ENCODE measurements around the gene PCBP1.
"Not testable (repeated sequence)": the region's sequence is repeated elsewhere in the genome, so short reads cannot be mapped to it uniquely, and the experiment has no call there.

Gene PCBP1

DNA sequence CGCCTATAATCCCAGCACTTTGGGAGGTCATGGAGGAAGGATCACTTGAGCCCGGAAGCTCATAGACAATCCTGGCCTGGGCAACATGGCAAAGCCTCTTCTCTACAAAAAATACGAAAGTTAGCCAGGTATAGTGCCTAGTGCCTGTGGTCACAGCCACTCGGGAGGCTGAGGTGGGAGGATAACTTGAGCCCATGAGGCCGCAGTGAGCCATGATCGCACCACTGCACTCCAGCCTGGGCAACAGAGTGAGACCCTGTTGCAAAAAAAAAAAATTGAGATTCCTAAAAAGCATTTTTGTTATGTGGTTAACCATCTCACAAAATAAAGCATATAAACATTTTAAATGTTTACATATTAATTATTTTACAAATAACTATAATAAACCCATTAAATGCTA, 13.9 kb downstream of the PCBP1 start:
- Histone ChIP-seq H2AFZ (ENCODE audit: low read length) (no peak overlapping the region), H3K36me3 (ENCODE audit: insufficient read depth, low read length) (no peaks in the 10 kb centered on the region), H3K9me3 (ENCODE audit: insufficient read depth, low read depth, low read length) (no peaks in the 10 kb centered on the region), H3K9me2 (replicated peaks; ENCODE audit: low read depth, low read length) (no peaks in the 10 kb centered on the region), H3K9ac (ENCODE audit: low read depth, low read length, poor library complexity, severe bottlenecking) (no peak overlapping the region), H3K4me2 (ENCODE audit: low read depth, low read length, poor library complexity, severe bottlenecking) (no peak overlapping the region), H3K4me1 (ENCODE audit: insufficient read depth, low read length, poor library complexity, severe bottlenecking) (peaks cover 18% of the 10 kb centered on the region), H3K27me3 (ENCODE audit: insufficient read depth, low read length, poor library complexity, severe bottlenecking) (no peaks in the 10 kb centered on the region), H3F3A (ENCODE audit: low read depth) (no peaks in the 10 kb centered on the region), H4K20me1 (ENCODE audit: insufficient read depth, low read length, poor library complexity, severe bottlenecking) (no peaks in the 10 kb centered on the region), H3K79me2 (ENCODE audit: insufficient read depth, low read length) (no peaks in the 10 kb centered on the region), H3K4me3 (ENCODE audit: low read length, poor library complexity, severe bottlenecking) (no peak overlapping the region)
- TF ChIP-seq, protein P1, sequence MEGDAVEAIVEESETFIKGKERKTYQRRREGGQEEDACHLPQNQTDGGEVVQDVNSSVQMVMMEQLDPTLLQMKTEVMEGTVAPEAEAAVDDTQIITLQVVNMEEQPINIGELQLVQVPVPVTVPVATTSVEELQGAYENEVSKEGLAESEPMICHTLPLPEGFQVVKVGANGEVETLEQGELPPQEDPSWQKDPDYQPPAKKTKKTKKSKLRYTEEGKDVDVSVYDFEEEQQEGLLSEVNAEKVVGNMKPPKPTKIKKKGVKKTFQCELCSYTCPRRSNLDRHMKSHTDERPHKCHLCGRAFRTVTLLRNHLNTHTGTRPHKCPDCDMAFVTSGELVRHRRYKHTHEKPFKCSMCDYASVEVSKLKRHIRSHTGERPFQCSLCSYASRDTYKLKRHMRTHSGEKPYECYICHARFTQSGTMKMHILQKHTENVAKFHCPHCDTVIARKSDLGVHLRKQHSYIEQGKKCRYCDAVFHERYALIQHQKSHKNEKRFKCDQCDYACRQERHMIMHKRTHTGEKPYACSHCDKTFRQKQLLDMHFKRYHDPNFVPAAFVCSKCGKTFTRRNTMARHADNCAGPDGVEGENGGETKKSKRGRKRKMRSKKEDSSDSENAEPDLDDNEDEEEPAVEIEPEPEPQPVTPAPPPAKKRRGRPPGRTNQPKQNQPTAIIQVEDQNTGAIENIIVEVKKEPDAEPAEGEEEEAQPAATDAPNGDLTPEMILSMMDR (conservative IDR thresholded peaks at IDR 0.05; ENCODE audit: low read length): no peak
- no peak for TF ChIP-seq EZH2phosphoT487 (IDR thresholded peaks at IDR 0.05; ENCODE audit: borderline replicate concordance)

DNA sequence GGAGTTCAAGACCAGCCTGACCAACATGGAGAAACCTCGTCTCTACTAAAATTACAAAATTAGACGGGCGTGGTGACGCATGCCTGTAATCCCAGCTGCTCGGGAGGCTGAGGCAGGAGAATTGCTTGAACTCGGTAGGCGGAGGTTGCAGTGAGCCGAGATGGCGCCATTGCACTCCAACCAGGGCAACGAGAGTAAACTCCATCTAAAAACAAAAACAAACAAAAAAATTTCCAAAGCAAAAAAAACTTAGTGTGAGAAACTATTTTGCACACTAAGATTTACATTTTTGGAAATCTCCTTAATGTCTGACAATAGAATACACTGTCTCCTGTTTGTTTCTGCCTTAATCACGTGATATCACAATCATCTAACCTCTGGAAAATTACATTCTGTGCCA, 14.4 kb downstream of the PCBP1 start:
- not testable (repeated sequence) for H3K9ac ChIP-seq (ENCODE audit: low read depth, low read length, poor library complexity, severe bottlenecking); H4K20me1 ChIP-seq (ENCODE audit: insufficient read depth, low read length, poor library complexity, severe bottlenecking); H3K9me3 ChIP-seq (ENCODE audit: insufficient read depth, low read depth, low read length); H3K9me2 ChIP-seq (replicated peaks; ENCODE audit: low read depth, low read length); H3K4me2 ChIP-seq (ENCODE audit: low read depth, low read length, poor library complexity, severe bottlenecking); H2AFZ ChIP-seq (ENCODE audit: low read length); H3K36me3 ChIP-seq (ENCODE audit: insufficient read depth, low read length); H3K27me3 ChIP-seq (ENCODE audit: insufficient read depth, low read length, poor library complexity, severe bottlenecking); H3F3A ChIP-seq (ENCODE audit: low read depth); H3K79me2 ChIP-seq (ENCODE audit: insufficient read depth, low read length); H3K4me3 ChIP-seq (ENCODE audit: low read length, poor library complexity, severe bottlenecking)
- peaks cover 18% of the 10 kb centered on the region for H3K4me1 ChIP-seq (ENCODE audit: insufficient read depth, low read length, poor library complexity, severe bottlenecking)

DNA sequence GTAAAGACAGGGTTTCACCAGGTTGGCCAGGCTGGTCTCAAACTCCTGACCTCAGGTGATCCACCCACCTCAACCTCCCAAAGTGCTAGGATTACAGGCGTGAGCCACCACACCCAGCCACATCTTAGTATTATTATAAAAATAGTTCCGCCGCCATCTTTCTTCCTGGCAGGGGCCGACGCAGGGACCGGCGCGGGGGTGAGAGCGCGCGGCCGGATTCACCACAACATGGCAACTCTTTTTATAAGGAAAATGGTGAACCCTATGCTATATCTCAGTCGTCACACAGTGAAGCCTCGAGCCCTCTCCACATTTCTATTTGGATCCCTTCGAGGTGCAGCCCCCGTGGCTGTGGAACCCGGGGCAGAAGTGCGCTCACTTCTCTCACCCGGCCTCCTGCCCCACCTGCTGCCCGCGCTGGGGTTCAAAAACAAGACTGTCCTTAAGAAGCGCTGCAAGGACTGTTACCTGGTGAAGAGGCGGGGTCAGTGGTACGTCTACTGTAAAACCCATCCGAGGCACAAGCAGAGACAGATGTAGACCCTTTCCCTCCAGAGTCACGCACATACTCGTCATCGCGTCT, 15.1 kb downstream of the PCBP1 start:
- H3K9me2 ChIP-seq (replicated peaks; ENCODE audit: low read depth, low read length); H2AFZ ChIP-seq (ENCODE audit: low read length); H3K36me3 ChIP-seq (ENCODE audit: insufficient read depth, low read length); H3K4me3 ChIP-seq (ENCODE audit: low read length, poor library complexity, severe bottlenecking); H3K9ac ChIP-seq (ENCODE audit: low read depth, low read length, poor library complexity, severe bottlenecking); H3K79me2 ChIP-seq (ENCODE audit: insufficient read depth, low read length); H3F3A ChIP-seq (ENCODE audit: low read depth); H3K4me2 ChIP-seq (ENCODE audit: low read depth, low read length, poor library complexity, severe bottlenecking); H3K9me3 ChIP-seq (ENCODE audit: insufficient read depth, low read depth, low read length); H3K27me3 ChIP-seq (ENCODE audit: insufficient read depth, low read length, poor library complexity, severe bottlenecking); H4K20me1 ChIP-seq (ENCODE audit: insufficient read depth, low read length, poor library complexity, severe bottlenecking): not testable (repeated sequence)
- H3K4me1 ChIP-seq (ENCODE audit: insufficient read depth, low read length, poor library complexity, severe bottlenecking): peaks cover 18% of the 10 kb centered on the region

DNA sequence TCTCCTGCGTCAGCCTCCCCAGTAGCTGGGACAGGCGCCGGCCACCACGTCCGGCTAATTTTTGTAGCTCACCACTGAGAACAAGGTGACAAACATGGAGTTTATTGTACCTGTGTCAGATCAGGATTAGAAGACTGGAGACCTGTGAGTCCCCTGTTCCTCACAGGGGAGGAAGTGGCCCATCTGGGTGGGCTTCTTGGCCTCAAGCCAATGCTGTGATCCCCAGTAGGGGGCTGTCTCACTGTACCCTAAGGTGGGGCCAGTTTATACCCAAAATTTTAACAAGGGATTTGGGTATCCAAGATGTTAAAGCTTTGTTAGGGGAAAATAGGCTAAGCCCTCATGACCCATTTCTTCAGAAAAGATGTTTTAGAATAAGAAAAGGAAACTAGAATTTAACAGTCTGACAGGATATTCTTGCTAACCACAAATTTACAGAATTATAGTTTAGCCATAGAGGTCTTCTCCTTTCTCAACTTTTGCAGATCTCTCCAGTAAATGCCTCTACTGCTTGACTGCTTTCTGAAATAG, 16.3 kb downstream of the PCBP1 start:
- Histone ChIP-seq H3K9me2 (replicated peaks; ENCODE audit: low read depth, low read length) (no peaks in the 10 kb centered on the region), H3K36me3 (ENCODE audit: insufficient read depth, low read length) (no peaks in the 10 kb centered on the region), H3K9ac (ENCODE audit: low read depth, low read length, poor library complexity, severe bottlenecking) (peak overlapping the region; percentile 62), H3K4me1 (ENCODE audit: insufficient read depth, low read length, poor library complexity, severe bottlenecking) (peaks cover 23% of the 10 kb centered on the region), H2AFZ (ENCODE audit: low read length) (peak overlapping the region; percentile 57), H3K9me3 (ENCODE audit: insufficient read depth, low read depth, low read length) (no peaks in the 10 kb centered on the region), H3K79me2 (ENCODE audit: insufficient read depth, low read length) (no peaks in the 10 kb centered on the region), H3F3A (ENCODE audit: low read depth) (no peaks in the 10 kb centered on the region), H3K4me3 (ENCODE audit: low read length, poor library complexity, severe bottlenecking) (peak overlapping the region; percentile 41), H3K27me3 (ENCODE audit: insufficient read depth, low read length, poor library complexity, severe bottlenecking) (no peaks in the 10 kb centered on the region), H4K20me1 (ENCODE audit: insufficient read depth, low read length, poor library complexity, severe bottlenecking) (no peaks in the 10 kb centered on the region), H3K4me2 (ENCODE audit: low read depth, low read length, poor library complexity, severe bottlenecking) (peak overlapping the region; percentile 62)
- TF ChIP-seq EZH2phosphoT487 (IDR thresholded peaks at IDR 0.05; ENCODE audit: borderline replicate concordance): no peak
- TF ChIP-seq, protein P1 (conservative IDR thresholded peaks at IDR 0.05; ENCODE audit: low read length): peak; percentile 21; the same call in 1 of the 2 replicates
